Neural progenitor cell (in vitro differentiated cells): ENCODE data around the gene ROBO4. TPM values are rescaled to one million over a fixed set of nuclear protein-coding genes. Genes with fewer than 3 reads are reported as not detected.
A peak's percentile ranks its signal among the peaks of the same experiment; 100 is the strongest.

Experiments used
- DNase-seq: peaks from one replicate; pipeline ENCODE4 v3.0.0-alpha.2; 2016; ENCODE audit warnings: low spot score
- H2AFZ ChIP-seq: fragments of 200-600 bp; sonication (generic); replicated peaks from 2 replicates; pipeline ENCODE4 v1.6.1; 2016; ENCODE audit warnings: antibody characterized with exemption
- H3F3A ChIP-seq: fragments of 200-600 bp; sonication (generic); 2 replicates; pipeline ENCODE4 v1.6.1; 2016; ENCODE audit warnings: antibody characterized with exemption, low read depth
- H3K27ac ChIP-seq: fragments of 200-600 bp; sonication (generic); 2 replicates; pipeline ENCODE4 v1.5.1; 2016; ENCODE audit warnings: mild to moderate bottlenecking
- H3K27me3 ChIP-seq: fragments of 200-600 bp; sonication (generic); 2 replicates; pipeline ENCODE4 v1.6.1; 2016; ENCODE audit warnings: mild to moderate bottlenecking, moderate library complexity
- H3K36me3 ChIP-seq: fragments of 200-600 bp; sonication (generic); 2 replicates; pipeline ENCODE4 v1.5.1; 2016
- H3K4me1 ChIP-seq: fragments of 200-600 bp; sonication (generic); 2 replicates; pipeline ENCODE4 v1.6.1; 2016; ENCODE audit warnings: mixed run types
- H3K4me2 ChIP-seq: fragments of 200-600 bp; sonication (generic); 2 replicates; pipeline ENCODE4 v1.6.1; 2016
- H3K4me3 ChIP-seq: fragments of 200-600 bp; sonication (generic); 2 replicates; pipeline ENCODE4 v1.5.1; 2016
- H3K79me2 ChIP-seq: fragments of 200-600 bp; sonication (generic); 2 replicates; pipeline ENCODE4 v1.6.1; 2016; ENCODE audit warnings: low read depth
- H3K9ac ChIP-seq: fragments of 200-600 bp; sonication (generic); 2 replicates; pipeline ENCODE4 v1.6.1; 2016
- H3K9me3 ChIP-seq: fragments of 200-600 bp; sonication (generic); 2 replicates; pipeline ENCODE4 v1.5.1; 2016; ENCODE audit warnings: low read depth
- H4K20me1 ChIP-seq: fragments of 200-600 bp; sonication (generic); 2 replicates; pipeline ENCODE4 v1.6.1; 2016; ENCODE audit warnings: low read depth
- H3K27ac Mint-ChIP-seq: 3 replicates; pipeline ENCODE4 v1.8.0; 2021; ENCODE audit warnings: mixed read lengths
- H3K27me3 Mint-ChIP-seq: 2 replicates; pipeline ENCODE4 v1.8.0; 2022; ENCODE audit warnings: low read depth, mild to moderate bottlenecking, inconsistent platforms, moderate library complexity, mixed read lengths; ENCODE audit not compliant: insufficient read depth
- H3K36me3 Mint-ChIP-seq: 3 replicates; pipeline ENCODE4 v1.8.0; 2021; ENCODE audit warnings: mixed read lengths
- H3K4me1 Mint-ChIP-seq: 3 replicates; pipeline ENCODE4 v1.8.0; 2021; ENCODE audit warnings: mixed read lengths
- H3K4me3 Mint-ChIP-seq: 3 replicates; pipeline ENCODE4 v1.8.0; 2021; ENCODE audit warnings: mild to moderate bottlenecking, moderate library complexity, mixed read lengths
- H3K9me3 Mint-ChIP-seq: 3 replicates; pipeline ENCODE4 v1.8.0; 2020; ENCODE audit warnings: mixed read lengths
- EZH2 ChIP-seq: fragments of 200-600 bp; sonication (generic); IDR thresholded peaks from 2 replicates; pipeline ENCODE4 v1.6.1; 2017; ENCODE audit warnings: antibody characterized with exemption, mild to moderate bottlenecking, moderate library complexity
- EZH2phosphoT487 ChIP-seq: fragments of 200-600 bp; sonication (generic); IDR thresholded peaks from 2 replicates; pipeline ENCODE4 v1.6.1; 2017; ENCODE audit warnings: antibody characterized with exemption
- total RNA-seq: library from RNA; depleted of rRNA; stranded (reverse); fragments of >200 nt; gene quantifications from 2 replicates; pipeline ENCODE4 v1.2.3, GENCODE V29; 2015; ENCODE audit warnings: low replicate concordance
- TF ChIP-seq, protein P1 (sequence below): fragments of 200-600 bp; sonication (generic); IDR thresholded peaks from 2 replicates; pipeline ENCODE4 v1.5.1; 2017; ENCODE audit warnings: antibody characterized with exemption, mild to moderate bottlenecking

Gene ROBO4
- total RNA-seq, 1 donor from 2014 or later: not detected

DNA sequence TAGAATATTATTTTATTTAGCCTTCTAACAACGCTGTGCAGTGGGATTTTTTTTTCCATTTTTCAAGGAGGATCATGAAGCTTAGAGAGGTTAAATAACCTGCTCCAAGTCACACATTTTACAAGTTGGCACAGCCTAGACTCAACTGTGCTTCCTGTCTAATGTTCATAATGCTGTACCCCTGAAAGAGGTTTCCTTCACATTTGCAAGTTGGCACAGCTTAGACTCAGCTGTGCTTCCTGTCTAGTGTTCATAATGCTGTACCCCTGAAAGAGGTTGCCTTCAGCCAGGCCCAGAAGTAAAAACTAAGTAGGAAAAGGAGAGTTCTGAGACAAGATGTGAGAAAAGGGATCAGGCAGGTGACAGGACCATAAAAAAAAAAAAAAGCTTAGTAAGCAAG is 46.1 kb upstream of the ROBO4 start:
- peaks cover 19% of the 10 kb centered on the region for H3K4me1 Mint-ChIP-seq
- H3K4me3 Mint-ChIP-seq: no peak overlapping the region
- Histone ChIP-seq H3K4me3 (no peak overlapping the region), H3F3A (peaks cover 16% of the 10 kb centered on the region), H3K36me3 (no peaks in the 10 kb centered on the region), H4K20me1 (no peaks in the 10 kb centered on the region), H3K9ac (no peak overlapping the region), H3K9me3 (no peaks in the 10 kb centered on the region), H2AFZ (no peak overlapping the region), H3K79me2 (no peaks in the 10 kb centered on the region), H3K27me3 (no peaks in the 10 kb centered on the region), H3K27ac (no peak overlapping the region), H3K4me1 (peaks cover 34% of the 10 kb centered on the region), H3K4me2 (no peak overlapping the region)
- no peak overlapping the region for H3K27ac Mint-ChIP-seq
- H3K9me3 Mint-ChIP-seq: peaks cover 7% of the 10 kb centered on the region
- DNase-seq: no peak
- H3K27me3 Mint-ChIP-seq: no peaks in the 10 kb centered on the region
- no peak for TF ChIP-seq EZH2phosphoT487
- H3K36me3 Mint-ChIP-seq: no peaks in the 10 kb centered on the region

DNA sequence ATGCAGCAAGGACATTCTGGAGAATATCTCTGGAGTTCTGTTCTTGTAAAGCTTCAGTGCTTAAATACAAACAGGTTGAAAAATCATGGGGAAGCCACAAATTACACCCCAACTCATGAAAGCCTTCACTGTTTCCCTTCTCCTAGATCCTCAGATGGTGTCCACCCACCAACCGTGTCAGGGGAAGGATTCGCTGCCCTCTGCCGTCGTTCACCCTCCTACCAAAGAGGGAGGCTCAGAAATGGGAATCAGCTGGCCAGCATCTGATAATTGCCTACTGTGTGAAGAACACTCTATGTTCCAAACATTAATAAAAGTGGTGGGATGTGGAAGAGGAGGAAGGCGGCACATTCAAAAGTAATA is 45.6 kb upstream of the ROBO4 start:
- H3K36me3 Mint-ChIP-seq: no peaks in the 10 kb centered on the region
- Histone ChIP-seq H3K36me3 (no peaks in the 10 kb centered on the region), H3F3A (peaks cover 16% of the 10 kb centered on the region), H3K4me2 (peak overlapping the region; percentile 45), H3K9me3 (no peaks in the 10 kb centered on the region), H3K27me3 (no peaks in the 10 kb centered on the region), H3K4me3 (no peak overlapping the region), H3K9ac (no peak overlapping the region), H3K27ac (peak overlapping the region; percentile 82), H3K79me2 (no peaks in the 10 kb centered on the region), H3K4me1 (peaks cover 38% of the 10 kb centered on the region), H2AFZ (peak overlapping the region; percentile 70), H4K20me1 (no peaks in the 10 kb centered on the region)
- H3K4me1 Mint-ChIP-seq: peaks cover 22% of the 10 kb centered on the region
- H3K27me3 Mint-ChIP-seq: no peaks in the 10 kb centered on the region
- DNase-seq: no peak
- no peak overlapping the region for H3K4me3 Mint-ChIP-seq
- peaks cover 3% of the 10 kb centered on the region for H3K9me3 Mint-ChIP-seq
- H3K27ac Mint-ChIP-seq: peak overlapping the region; percentile 72
- TF ChIP-seq EZH2phosphoT487 (no peak), EZH2 (no peak)
- TF ChIP-seq, protein P1, sequence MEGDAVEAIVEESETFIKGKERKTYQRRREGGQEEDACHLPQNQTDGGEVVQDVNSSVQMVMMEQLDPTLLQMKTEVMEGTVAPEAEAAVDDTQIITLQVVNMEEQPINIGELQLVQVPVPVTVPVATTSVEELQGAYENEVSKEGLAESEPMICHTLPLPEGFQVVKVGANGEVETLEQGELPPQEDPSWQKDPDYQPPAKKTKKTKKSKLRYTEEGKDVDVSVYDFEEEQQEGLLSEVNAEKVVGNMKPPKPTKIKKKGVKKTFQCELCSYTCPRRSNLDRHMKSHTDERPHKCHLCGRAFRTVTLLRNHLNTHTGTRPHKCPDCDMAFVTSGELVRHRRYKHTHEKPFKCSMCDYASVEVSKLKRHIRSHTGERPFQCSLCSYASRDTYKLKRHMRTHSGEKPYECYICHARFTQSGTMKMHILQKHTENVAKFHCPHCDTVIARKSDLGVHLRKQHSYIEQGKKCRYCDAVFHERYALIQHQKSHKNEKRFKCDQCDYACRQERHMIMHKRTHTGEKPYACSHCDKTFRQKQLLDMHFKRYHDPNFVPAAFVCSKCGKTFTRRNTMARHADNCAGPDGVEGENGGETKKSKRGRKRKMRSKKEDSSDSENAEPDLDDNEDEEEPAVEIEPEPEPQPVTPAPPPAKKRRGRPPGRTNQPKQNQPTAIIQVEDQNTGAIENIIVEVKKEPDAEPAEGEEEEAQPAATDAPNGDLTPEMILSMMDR: no peak

DNA sequence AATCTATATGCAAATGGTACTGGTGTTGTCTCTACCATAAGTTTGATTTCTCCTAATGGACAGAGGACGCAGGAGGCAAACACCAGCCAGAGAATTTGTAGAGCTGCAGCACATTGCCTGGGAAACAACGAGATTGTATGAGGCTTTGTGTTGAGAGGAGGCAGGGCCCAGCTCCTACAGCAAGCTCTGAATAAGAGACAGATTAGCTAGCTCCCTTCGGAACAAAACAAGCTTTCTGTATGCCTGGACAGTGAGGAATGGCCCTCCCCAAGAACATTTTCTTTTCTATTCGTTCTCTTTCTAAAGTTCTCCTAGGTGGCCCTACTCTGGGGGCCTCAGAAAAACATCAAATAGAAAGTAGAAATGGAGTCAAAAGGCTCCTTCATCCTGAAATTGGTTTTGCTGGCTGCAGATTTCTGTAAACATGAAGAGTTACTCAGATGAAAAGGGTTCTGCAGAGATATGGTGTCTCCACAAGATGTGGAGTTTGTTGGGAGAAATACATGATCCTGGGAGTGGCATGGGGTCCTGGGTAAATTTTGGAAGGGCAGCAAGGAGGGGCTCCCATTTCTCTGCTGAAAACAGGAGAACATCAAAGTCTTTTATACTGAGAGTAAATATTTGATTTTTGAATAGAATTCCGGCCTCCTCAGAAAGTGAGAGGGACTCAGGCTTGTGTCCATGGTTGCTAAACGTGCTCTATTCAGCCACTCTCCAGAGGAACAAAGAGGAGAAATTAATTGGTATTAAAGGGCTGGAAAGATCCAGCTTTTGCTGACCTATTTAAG is 45.0 kb upstream of the ROBO4 start:
- H3K9me3 Mint-ChIP-seq: peaks cover 2% of the 10 kb centered on the region
- peak overlapping the region; percentile 94 for H3K27ac Mint-ChIP-seq
- H3K36me3 ChIP-seq: no peaks in the 10 kb centered on the region

More for the DNA sequence above, 45.0 kb upstream of the ROBO4 start:
- peak; percentile 70 for DNase-seq
- TF ChIP-seq EZH2 (no peak), EZH2phosphoT487 (no peak)
- TF ChIP-seq, protein P1: no peak
- H3K4me1 Mint-ChIP-seq: peaks cover 25% of the 10 kb centered on the region
- peaks cover 16% of the 10 kb centered on the region for H3F3A ChIP-seq
- H3K9ac ChIP-seq: no peak overlapping the region
- H3K27ac ChIP-seq: peak overlapping the region; percentile 82
- H3K27me3 ChIP-seq: peaks cover 4% of the 10 kb centered on the region
- H3K27me3 Mint-ChIP-seq: no peaks in the 10 kb centered on the region
- H3K4me2 ChIP-seq: peak overlapping the region; percentile 45
- peak overlapping the region; percentile 10 for H3K4me3 ChIP-seq
- peak overlapping the region; percentile 7 for H3K4me3 Mint-ChIP-seq
- H3K79me2 ChIP-seq: no peaks in the 10 kb centered on the region
- H3K4me1 ChIP-seq: peaks cover 38% of the 10 kb centered on the region
- H3K9me3 ChIP-seq: no peaks in the 10 kb centered on the region
- H3K36me3 Mint-ChIP-seq: no peaks in the 10 kb centered on the region
- no peaks in the 10 kb centered on the region for H4K20me1 ChIP-seq
- peak overlapping the region; percentile 70 for H2AFZ ChIP-seq
